Nucleus accumbens (tissue), 56 donors: Measurements from ENCODE around the gene ANKRD16.
A peak's percentile ranks its signal among the peaks of the same experiment; 100 is the strongest.
"Not testable (repeated sequence)": the region's sequence is repeated elsewhere in the genome, so short reads cannot be mapped to it uniquely, and the experiment has no call there.

Source experiments
- DNase-seq, 56 donors: peaks; one replicate each; lab custom pipeline; 2025; lab: John Stamatoyannopoulos, UW

The ANKRD16 gene

GRCh38 chr10:5889624-5890451, at the start of gene ANKRD16, which contains the start of gene FBH1:
TSS of gene ANKRD16 (minus strand) at chr10:5889893. CDS start at chr10:5889354, 539 bp downstream.
TSS of gene FBH1 (plus strand) at chr10:5890243. CDS start at chr10:5890346, 103 bp downstream.
- peak; percentile 76 to 99 (median 96) for DNase-seq

GRCh38 chr10:5938291-5938690, 48.6 kb upstream of the ANKRD16 start:
- no peak for DNase-seq

DNA sequence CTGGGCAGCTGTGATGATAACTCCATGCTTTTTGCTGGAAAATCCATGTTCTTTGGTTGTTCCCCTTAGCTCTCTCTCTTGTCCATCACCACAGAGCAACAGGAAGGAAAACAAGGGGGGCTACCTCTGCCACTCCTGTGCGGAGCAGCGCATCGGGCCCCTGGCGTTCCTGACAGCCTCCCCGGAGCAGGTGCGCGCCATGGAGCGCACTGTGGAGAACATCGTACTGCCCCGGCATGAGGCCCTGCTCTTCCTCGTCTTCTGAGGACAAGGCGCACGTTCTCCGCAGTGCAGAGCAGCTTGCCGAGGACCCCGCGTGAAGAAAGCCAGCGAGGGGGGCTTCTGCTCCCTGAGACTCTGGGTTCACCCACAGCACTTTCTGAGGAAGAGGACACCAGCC, 47.3 kb upstream of the ANKRD16 start:
- no peak for DNase-seq

DNA sequence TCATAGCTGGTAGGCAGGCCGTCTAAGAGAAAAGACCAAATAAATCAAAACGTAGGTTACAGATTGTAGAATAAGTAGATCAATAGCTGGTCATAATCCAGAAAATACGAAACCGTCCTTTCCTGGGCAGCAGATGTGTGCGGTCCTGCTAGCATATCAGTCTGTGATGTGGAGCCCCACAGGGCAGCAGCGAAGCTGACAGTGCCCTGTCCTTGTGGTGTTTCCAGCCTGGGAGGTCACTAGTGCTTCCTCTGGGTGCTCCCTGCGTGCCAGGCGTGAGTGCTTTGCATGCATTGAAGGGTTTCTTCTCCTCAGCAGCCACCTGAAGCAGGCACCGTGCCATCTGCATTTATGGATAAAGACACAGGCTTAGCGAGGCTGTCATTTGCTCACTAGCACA, 45.9 kb upstream of the ANKRD16 start:
- DNase-seq = no peak

DNA sequence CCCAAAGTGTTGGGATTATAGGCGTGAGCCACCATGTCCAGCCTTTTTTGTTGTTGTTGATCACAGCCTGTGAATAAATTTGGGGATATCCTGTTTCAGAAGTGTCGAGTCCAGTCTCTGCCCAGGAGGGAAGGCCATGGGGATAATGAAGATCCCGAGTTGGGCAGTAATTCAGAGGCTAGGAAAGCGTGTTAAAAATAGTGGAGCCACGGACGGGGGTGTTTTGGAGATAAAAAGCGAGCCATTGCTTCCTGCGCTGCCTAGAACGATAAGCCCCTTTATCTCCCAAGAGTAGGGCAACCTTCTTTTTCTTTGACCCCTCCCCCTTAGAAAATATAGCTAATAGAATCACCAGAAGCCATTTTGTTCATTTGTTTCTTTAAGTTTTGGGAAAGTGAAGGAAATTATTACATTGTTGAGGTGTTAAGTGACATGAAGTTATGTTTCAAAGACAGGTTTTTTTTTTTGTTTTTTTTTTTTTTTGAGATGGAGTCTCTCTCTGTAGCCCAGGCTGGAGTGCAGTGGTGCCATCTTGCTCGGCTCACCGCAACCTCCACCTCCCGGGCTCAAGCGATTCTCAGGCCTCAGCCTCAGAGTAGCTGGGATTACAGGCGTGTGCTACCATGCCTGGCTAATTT, 44.3 kb upstream of the ANKRD16 start:
- DNase-seq = no peak

- no peak for DNase-seq
Observed at GRCh38 chr10:5932345-5932744, 42.7 kb upstream of the ANKRD16 start.

GRCh38 chr10:5930272-5930671, 40.6 kb upstream of the ANKRD16 start:
- no peak for DNase-seq

GRCh38 chr10:5929442-5929841, 39.7 kb upstream of the ANKRD16 start:
- no peak for DNase-seq

DNA sequence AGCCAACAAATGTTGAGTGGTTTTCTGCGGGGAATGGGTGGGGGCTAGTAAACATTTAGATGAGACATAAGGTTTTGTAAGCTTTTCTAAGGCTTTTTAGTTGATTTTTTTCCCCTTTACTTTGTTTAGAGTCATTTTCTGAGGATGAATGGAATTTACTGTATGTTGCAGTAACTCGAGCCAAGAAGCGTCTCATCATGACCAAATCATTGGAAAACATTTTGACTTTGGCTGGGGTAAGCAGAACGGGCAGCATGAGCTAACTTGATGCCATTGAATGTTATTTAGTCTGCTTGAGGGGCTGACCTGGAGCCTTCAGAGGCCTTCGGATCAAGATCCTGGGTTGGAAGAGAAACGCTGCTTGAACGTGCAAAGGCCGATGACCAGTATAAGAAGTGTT, 37.6 kb upstream of the ANKRD16 start:
- peak in 1 of 56 donors; percentile 15 for DNase-seq

- DNase-seq = no peak
Observed at GRCh38 chr10:5924889-5925288, 35.2 kb upstream of the ANKRD16 start.

DNA sequence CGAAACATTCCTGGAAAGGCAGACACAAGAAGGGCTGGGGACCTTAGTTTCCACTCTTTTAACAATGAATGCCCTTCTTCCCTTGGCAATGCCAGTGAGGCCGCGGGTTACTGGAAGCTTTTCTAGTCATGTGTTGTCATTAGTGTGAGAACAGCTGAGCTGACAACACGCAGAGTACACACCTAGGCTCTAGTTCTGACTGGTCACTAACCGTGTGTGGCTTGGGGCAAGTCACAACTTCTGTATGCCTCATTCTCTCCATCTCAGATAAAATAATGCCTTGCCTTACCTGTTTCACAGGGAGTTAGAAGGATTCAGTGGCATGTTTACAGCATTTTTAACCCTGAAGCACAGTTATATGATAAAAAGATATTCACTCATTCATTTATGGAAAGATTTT, 32.1 kb upstream of the ANKRD16 start:
- DNase-seq = no peak

DNA sequence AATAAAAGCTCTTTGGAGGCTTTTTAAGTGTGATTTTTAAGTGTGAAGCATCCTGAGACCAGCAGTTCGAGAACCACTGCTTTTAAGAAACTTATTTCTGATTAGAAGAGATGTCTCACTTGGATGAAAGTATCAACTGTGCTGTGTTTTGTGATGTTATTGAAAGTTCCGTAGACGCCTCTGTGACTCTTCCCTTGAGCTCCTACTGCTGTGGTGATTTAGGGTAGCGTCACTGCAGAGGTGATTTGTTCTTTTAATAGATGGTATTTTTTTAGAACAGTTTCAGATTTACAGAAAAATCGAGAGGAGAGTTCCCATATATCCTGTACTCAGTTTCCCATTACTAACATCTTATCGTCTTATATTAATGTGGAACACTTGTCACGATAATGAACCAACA, 29.9 kb upstream of the ANKRD16 start:
- no peak for DNase-seq

GRCh38 chr10:5918763-5919162, 29.1 kb upstream of the ANKRD16 start:
- DNase-seq = no peak

- DNase-seq = no peak
Observed at GRCh38 chr10:5917305-5917704, 27.6 kb upstream of the ANKRD16 start.

DNA sequence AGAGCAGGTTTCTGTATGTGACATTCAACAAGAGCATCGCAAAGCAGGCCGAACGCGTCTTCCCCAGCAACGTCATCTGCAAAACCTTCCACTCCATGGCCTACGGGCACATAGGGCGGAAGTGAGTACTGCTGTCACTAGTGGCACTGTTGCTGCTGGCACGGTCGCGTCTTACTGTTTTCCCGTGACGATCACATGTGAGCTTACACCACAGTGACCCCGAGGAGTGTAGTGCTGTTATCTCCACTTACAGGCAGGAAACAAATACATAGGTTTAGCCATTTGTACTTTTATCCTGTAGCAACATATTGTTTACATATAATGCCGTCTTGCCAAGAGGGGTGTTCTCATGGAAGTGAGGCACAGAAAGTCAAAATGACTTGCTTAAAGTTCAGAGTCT, 25.8 kb upstream of the ANKRD16 start:
- no peak for DNase-seq

GRCh38 chr10:5913736-5914135, 24.0 kb upstream of the ANKRD16 start:
- DNase-seq = no peak

- peak in 9 of 56 donors; percentile 4 to 33 (median 15) for DNase-seq
Observed at GRCh38 chr10:5911670-5912069, 22.0 kb upstream of the ANKRD16 start.

DNA sequence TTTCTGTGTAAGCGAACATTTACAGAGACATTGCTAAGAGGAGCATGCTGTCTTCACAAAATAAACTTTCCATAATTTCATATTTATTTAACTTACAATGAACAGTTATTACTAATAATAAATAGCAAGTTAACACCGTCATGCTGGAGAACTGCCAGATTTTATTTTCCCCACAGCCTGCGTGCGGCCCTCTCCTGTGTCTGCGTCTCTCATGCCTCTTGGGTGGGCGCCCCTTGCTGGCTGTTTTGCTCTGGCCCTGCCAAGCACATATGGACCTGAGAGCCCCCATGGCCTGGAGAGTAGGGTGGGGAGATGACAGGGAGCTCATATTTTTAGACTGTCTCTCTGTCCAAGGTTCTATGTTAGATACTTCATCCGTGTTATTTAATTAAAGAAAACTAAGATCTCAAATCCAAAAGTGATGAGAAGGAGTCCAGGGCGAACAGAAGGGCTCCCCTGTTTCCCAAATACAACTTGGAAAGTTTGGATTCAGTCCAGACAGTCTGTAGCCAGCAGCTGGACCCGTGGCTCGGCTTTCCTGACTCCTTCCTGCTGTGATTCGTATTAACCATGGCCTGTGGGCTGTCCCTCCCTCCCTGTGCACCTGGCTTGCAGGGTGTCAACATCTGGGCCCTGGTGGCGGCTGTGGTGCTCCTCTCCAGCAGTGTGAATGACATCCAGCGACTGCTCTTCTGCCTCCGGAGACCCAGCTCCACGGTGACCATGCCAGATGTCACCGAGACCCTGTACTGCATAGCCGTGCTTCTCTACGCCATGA, 20.8 kb upstream of the ANKRD16 start:
- no peak for DNase-seq

DNA sequence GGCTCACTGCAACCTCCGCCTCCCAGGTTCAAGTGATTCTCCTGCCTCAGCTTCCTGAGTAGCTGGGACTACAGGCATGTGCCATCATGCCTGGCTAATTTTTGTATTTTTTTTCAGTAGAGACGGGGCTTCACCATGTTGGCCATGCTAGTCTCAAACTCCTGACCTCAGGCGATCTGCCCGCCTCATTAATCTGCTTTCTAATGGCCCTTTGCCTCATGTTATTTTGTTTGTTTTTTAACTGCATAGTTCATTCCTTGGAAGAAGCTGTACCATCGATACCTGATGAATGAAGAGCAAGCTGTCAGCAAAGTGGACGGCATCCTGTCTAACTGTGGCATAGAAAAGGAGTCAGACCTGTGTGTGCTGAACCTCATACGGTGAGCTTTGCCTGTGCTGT, 19.0 kb upstream of the ANKRD16 start:
- not testable (repeated sequence) for DNase-seq

- DNase-seq = no peak
Observed at GRCh38 chr10:5906651-5907050, 17.0 kb upstream of the ANKRD16 start.

DNA sequence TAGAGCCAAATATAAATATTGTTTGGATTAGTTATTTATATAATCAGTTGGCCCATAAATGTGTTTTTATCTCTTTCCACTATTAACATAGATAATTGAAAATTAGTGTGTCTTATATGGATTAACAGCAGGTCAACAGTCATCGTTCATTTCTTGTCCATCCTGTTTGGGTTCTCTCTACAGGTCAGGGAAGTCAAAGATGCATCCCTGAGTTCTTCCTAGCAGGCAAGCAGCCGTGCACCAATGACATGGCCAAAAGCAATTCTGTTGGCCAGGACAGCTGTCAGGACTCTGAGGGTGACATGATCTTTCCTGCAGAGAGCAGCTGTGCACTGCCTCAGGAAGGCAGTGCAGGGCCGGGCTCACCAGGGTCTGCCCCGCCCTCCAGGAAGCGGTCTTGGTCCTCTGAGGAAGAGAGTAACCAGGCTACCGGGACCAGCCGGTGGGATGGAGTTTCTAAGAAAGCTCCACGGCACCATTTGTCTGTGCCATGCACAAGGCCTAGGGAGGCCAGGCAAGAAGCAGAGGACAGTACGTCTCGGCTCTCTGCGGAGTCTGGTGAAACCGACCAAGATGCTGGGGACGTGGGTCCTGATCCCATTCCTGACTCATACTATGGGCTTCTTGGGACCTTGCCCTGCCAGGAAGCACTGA, 16.3 kb upstream of the ANKRD16 start:
- DNase-seq = no peak
